ENCODE results near the gene FRA10AC1.
"Not testable (repeated sequence)": the region's sequence is repeated elsewhere in the genome, so short reads cannot be mapped to it uniquely, and the experiment has no call there.

The FRA10AC1 gene

GRCh38 chr10:93703066-93703465 is 674 bp upstream of the FRA10AC1 start:
- no peak for DNase-seq (ENCODE audit: low read depth)

DNA sequence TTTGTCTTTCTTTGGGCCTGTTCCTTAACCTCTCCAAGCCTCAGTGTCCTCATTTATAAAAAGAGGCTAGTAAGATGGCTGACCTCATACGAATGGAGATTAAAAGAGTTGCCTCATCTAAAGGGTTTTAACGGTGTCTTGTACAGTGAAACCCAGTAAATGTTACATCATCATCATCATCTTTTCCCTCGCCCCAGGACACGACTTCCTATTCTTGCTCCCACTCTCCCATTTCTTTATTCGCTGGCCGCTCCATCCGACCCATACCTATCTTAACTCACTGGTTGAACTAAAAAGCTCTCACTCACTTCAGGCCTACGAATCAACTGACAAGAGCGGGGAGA is 554 bp downstream of the FRA10AC1 start:
- DNase-seq (ENCODE audit: low read depth): peak; percentile 6

DNA sequence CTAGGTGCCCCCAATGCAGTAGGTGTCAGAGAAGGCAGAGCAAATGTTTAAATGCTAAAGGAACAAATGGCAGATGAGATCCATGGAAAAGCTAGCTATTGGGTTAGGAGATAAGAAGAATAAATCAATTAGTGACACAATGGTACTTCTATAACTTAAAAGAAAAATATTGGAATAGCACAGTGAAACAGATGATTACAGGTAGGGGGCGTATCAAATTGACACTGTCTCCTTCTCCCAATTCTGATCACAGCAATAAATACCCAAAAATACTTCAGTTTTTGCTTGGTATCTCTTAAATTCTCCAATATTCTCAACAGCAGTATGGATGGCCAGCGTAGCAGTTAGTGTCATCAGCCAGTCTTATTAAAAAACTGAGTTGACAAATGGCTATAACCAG is 5.2 kb downstream of the FRA10AC1 start:
- no peak for DNase-seq (ENCODE audit: low read depth)

DNA sequence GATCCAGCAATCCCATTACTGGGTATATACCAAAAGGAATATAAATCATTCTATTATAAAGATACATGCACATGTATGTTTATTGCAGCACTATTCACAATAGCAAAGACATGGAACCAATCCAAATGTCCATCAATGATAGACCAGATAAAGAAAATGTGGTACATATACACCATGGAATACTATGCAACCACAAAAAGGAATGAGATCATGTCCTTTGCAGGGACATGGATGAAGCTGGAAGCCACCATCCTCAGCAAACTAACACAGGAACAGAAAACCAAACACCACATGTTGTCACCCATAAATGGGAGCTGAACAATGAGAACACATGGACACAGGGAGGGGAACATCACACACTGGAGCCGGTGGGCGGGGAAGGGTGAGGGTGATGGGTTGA is 5.8 kb downstream of the FRA10AC1 start:
- DNase-seq (ENCODE audit: low read depth): not testable (repeated sequence)

DNA sequence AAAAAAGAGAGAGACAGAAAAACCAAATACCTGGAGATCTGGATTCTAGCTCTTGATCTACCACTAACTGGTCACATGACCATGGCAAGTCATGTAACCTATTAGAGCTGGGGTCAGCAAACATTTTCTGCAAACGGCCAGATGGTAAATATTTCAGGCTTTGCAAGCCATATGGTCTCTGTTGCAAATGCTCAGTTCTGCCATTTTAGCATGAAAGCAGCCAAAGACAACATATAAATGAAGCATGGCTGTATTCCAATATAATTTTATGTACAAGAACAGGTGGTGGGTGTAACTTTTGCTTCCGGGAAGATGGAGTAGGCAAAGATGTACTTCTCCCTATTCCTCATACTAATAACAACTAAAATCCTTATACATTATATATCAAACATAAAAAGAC is 6.7 kb downstream of the FRA10AC1 start:
- no peak for DNase-seq (ENCODE audit: low read depth)

- DNase-seq (ENCODE audit: low read depth): no peak
Measured at GRCh38 chr10:93687737-93688136, 14.7 kb downstream of the FRA10AC1 start.

DNA sequence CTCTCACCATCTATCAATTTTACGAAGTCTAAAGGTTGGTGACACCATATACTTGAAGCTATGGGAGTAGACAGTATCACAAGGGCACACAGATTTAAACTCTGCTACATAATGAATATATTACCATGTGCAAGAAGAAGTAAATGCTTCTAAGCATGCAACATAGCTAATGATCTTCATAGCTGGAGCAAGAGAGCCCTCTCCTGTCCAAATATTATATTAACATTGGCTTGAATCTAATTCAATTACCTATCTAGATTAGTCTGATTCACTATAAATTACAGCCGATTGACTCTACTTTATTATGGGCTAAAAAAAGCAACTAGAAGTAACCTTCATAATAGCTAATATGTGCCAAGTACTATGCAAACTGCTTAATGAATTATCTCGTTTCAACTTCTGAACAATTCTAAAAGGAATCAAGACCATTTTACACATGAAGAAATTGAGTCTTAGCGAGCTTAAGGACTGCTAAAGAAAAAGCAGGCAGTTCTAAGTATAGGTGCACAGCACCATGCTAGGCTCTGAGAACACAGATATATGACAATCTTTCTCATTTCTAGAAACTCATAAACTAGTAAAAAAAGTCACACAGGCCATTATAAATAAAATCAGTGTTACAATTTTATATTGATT is 21.9 kb downstream of the FRA10AC1 start:
- no peak for DNase-seq (ENCODE audit: low read depth)

GRCh38 chr10:93678805-93679587 is 23.4 kb downstream of the FRA10AC1 start:
- no peak for DNase-seq (ENCODE audit: low read depth)

GRCh38 chr10:93678386-93678785 is 24.0 kb downstream of the FRA10AC1 start:
- no peak for DNase-seq (ENCODE audit: low read depth)

GRCh38 chr10:93673791-93674190 is 28.6 kb downstream of the FRA10AC1 start:
- DNase-seq (ENCODE audit: low read depth): no peak

GRCh38 chr10:93672890-93673289 is 29.5 kb downstream of the FRA10AC1 start:
- DNase-seq (ENCODE audit: low read depth): no peak

DNA sequence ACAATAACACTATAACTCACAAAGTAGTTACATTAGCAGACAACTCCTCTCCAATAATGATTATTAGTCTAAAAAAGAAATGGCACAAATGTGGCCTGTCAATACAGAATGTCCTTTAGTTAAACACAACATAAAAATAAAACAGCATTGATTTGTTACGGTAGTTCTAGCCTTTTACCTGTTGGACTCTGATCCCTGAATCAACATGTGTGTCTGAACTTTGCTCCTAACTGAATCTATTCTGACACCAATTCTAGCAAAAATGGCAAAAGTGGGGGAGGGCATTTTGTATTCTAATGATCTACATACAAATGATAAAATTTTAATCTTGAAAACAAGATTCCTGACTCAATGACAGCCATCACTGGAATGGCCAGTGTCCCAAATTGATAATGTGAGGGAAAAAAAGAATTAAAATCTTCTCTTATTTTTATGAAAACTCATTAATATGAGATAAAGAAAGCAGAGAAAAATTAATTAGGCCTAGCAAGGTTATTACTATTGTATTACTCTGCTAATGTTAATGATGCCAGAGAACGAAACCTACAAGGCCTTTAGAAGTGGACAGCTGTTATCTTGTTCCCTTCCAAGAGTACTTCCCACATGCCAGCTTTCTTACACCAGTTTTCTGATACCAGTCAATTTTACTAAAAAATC is 30.2 kb downstream of the FRA10AC1 start:
- no peak for DNase-seq (ENCODE audit: low read depth)

DNA sequence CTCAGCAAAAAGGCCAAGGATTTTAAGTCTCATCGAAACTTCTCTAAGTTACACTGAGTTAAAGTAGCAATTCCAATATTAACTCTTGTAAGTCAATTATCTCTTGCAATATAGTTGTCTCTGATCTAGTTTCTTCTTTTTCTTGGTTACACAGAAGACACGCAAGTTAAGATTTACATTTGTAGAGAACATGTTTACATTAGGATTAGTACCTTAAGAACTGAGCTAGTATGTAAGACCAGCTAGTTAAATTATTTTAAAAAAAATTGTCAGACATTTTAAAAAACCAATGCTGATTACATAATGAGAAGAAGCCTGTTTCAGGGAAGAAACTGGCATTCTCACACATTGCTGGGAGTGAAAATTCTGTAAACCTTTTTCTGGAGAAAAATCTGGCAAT is 31.4 kb downstream of the FRA10AC1 start:
- no peak for DNase-seq (ENCODE audit: low read depth)

GRCh38 chr10:93670372-93670771 is 32.0 kb downstream of the FRA10AC1 start:
- no peak for DNase-seq (ENCODE audit: low read depth)

GRCh38 chr10:93667795-93668194 is 34.6 kb downstream of the FRA10AC1 start:
- DNase-seq (ENCODE audit: low read depth): no peak

GRCh38 chr10:93666030-93666429 is 36.4 kb downstream of the FRA10AC1 start:
- DNase-seq (ENCODE audit: low read depth): no peak

GRCh38 chr10:93657757-93658156 is 44.6 kb downstream of the FRA10AC1 start:
- no peak for DNase-seq (ENCODE audit: low read depth)

DNA sequence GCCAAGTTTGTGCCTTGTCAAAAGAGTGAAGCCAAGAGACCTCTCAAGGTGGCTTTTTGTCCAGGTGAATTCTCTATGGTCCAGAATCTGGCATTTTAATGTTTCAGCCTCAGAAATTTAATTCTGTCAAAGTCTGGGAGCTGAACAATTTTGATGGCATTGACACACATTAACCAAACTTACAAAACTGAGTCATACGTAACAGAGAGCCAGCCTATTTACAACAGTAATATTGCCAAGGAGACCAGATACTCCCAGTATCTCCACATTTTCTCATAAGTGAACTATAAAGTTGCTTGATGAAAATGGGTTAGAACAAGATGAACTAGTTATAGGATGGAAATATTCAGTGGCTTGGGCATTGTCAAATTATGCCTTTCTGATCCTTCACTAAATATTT is 46.2 kb downstream of the FRA10AC1 start:
- no peak for DNase-seq (ENCODE audit: low read depth)

- DNase-seq (ENCODE audit: low read depth): no peak
Measured at GRCh38 chr10:93654201-93654600, 48.2 kb downstream of the FRA10AC1 start.

- DNase-seq (ENCODE audit: low read depth): no peak
Measured at GRCh38 chr10:93652857-93653256, 49.5 kb downstream of the FRA10AC1 start.

DNA sequence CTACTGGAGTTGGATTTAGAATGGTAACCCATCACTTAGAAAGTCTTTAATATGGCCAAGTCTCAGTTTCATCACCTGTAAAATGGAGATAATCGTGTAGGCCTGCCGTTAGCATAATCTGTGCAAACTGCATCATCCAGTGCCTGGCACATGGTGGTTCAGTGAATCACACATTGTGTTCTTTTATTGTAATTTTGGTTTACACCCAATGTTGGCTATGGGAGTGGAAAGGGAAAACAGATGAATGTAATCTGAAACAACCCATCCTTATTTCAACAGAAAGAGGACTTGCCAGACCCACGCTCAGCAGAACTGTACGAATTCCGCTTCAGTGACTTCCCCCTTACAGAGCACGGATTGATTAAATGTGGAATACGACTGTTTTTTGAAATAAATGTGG is 62.6 kb downstream of the FRA10AC1 start:
- no peak for DNase-seq (ENCODE audit: low read depth)

DNA sequence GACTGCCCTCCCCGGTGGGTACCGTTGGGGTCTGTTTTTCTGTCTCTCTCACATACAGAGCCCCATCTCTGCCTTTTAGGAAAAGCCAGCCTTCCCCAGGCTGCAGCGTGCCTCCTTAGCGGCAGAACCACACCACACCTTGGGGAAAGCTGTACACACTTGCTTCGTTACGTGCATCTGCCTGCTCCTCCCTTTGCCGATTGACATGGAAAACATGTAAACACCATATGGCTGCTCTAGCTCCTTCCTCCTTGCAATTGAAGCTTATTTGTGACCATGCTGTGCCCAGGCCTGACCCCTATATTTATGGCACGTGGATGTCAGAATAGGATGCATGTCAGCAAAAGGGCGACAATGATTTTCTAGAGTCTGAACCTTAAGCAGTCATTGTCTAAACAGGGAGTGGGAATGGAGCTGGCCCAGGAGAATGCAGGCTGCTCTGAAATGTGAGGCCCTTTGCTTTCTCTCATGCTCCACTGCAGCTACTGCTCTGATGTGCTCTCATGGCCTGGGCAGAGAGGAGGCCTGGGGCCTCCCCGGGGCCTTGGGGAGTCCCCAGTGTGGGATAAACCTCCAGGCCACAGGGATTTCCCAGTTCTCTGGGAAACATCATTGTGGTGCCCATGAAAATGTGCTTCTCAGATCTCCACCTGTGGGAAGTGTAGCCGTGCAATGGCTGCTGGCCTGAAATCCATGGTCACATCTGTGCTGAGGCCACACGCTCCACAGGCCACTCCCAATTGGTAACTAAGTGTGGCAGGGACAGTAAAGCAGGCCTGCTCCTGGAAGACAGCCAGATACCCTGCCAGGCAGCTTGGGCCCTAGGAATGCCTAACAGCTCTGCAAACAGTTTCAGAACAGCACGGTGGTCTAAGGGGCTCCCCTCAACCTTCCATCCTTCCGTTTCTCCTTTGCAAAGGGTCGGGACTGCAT is 71.5 kb downstream of the FRA10AC1 start:
- DNase-seq (ENCODE audit: low read depth): no peak

Data from T follicular helper cell (primary cell).